ENCODE data around the gene ACBD5. TPM values are rescaled to one million over a fixed set of nuclear protein-coding genes. Genes with fewer than 3 reads are reported as not detected.

Gene ACBD5
- total RNA-seq, 1 donor from 2014 or later: 22.0 TPM

DNA sequence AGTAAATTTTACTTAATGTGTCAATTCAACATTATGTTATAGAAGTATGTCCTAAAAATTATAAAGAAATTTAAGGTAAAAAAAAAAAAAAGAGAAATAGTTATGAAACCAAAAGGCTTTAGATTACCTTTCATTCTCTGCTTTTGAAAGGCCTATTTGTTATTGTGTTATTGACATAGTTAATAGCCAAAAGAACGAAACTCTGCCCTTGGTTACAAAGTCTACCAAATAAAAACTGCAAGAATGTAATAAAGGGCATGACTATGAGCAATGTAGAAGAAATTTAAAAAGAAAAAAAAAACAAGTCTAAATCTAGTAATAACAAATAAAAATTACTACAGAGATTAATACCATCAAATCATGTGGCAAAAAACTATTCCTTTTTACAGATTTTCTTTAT lies 10.6 kb downstream of the ACBD5 start:
- peaks cover 14% of the 10 kb centered on the region for H3K36me3 Mint-ChIP-seq (ENCODE audit: low read depth)

GRCh38 chr10:27225642-27226257 lies 14.8 kb downstream of the ACBD5 start:
- intact Hi-C loops (cut with micrococcal nuclease): no loop called here
- Mint-ChIP-seq H3K9me3 (no peaks in the 10 kb centered on the region), H3K27me3 (ENCODE audit: insufficient read depth) (no peaks in the 10 kb centered on the region)

More for the DNA sequence above, 10.6 kb downstream of the ACBD5 start:
- no peak for DNase-seq (ENCODE audit: low spot score)
- peaks cover 11% of the 10 kb centered on the region for H3K4me1 Mint-ChIP-seq (ENCODE audit: low read depth)
- no peak overlapping the region for H3K27ac Mint-ChIP-seq
- H3K4me3 Mint-ChIP-seq: no peak overlapping the region
- intact Hi-C loops (cut with micrococcal nuclease): no loop called here
- H3K27me3 Mint-ChIP-seq (ENCODE audit: insufficient read depth): no peaks in the 10 kb centered on the region
- H3K9me3 Mint-ChIP-seq: no peaks in the 10 kb centered on the region

DNA sequence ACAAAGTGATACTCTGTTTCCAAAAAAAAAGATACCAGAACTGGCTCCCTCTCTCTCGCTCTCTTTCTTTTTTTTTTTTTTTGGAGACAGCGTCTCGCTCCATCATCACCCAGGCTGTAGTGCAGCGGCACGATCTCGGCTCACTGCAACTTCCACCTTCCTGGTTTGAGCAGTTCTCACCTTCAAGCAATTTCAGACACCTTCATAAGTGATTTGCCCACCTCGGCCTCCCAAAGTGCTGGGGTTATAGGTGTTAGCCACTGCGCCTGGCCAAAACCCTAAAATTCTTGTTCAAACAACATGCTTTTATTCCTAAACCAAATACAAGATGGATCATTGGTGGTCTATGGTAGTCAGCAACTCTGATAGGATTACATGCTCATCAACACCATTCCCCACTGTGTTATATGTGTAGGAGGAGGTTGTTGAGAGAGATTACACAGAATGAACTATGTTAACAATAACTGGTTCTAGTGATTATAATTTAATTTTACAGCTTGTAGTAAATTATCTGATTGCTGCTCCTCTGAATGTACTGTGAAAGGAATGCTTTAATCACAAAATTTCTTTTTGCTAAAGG lies 15.5 kb downstream of the ACBD5 start:
- intact Hi-C loops (cut with micrococcal nuclease): no loop called here

More at GRCh38 chr10:27225642-27226257, 14.8 kb downstream of the ACBD5 start:
- DNase-seq (ENCODE audit: low spot score): no peak
- Mint-ChIP-seq H3K4me3 (no peak overlapping the region), H3K36me3 (ENCODE audit: low read depth) (peaks cover 8% of the 10 kb centered on the region), H3K27ac (peak overlapping the region; percentile 19), H3K4me1 (ENCODE audit: low read depth) (peaks cover 11% of the 10 kb centered on the region)

DNA sequence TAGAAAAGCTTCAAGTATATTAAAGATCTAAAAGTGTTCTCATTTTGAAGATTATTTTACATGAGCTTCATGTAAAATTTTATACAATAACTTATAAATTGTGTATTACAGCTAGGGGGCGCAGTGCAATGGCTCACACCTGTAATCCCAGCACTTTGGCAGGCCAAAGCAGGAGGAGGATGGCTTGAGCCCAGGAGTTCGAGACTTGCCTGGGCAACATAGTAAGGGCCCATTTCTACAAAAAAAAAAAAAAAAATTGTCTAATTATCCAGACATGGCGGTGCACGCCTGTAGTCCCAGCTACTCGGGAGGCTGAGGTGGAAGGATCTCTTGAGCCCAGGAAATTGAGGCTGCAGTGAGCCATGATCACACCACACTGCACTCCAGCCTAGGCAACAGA lies 16.6 kb downstream of the ACBD5 start:
- no peak overlapping the region for H3K4me3 Mint-ChIP-seq
- DNase-seq (ENCODE audit: low spot score): no peak
- H3K27me3 Mint-ChIP-seq (ENCODE audit: insufficient read depth): no peaks in the 10 kb centered on the region
- H3K27ac Mint-ChIP-seq: peak overlapping the region; percentile 34
- intact Hi-C loops (cut with micrococcal nuclease): loop anchor here (1.0 kb wide), 4 partner anchors 16 to 136 kb away; partner anchors contain the start of gene ACBD5
- H3K4me1 Mint-ChIP-seq (ENCODE audit: low read depth): peaks cover 11% of the 10 kb centered on the region
- peaks cover 12% of the 10 kb centered on the region for H3K36me3 Mint-ChIP-seq (ENCODE audit: low read depth)
- H3K9me3 Mint-ChIP-seq: no peaks in the 10 kb centered on the region

More for the DNA sequence above, 15.5 kb downstream of the ACBD5 start:
- Mint-ChIP-seq H3K4me3 (no peak overlapping the region), H3K4me1 (ENCODE audit: low read depth) (peaks cover 11% of the 10 kb centered on the region), H3K27me3 (ENCODE audit: insufficient read depth) (no peaks in the 10 kb centered on the region), H3K9me3 (no peaks in the 10 kb centered on the region), H3K36me3 (ENCODE audit: low read depth) (peaks cover 7% of the 10 kb centered on the region), H3K27ac (no peak overlapping the region)
- DNase-seq (ENCODE audit: low spot score): no peak

- no peak overlapping the region for H3K27ac Mint-ChIP-seq
- DNase-seq (ENCODE audit: low spot score): no peak
- H3K9me3 Mint-ChIP-seq: no peaks in the 10 kb centered on the region
- no peaks in the 10 kb centered on the region for H3K27me3 Mint-ChIP-seq (ENCODE audit: insufficient read depth)
- intact Hi-C loops (cut with micrococcal nuclease): no loop called here
- H3K4me3 Mint-ChIP-seq: no peak overlapping the region
- H3K4me1 Mint-ChIP-seq (ENCODE audit: low read depth): no peaks in the 10 kb centered on the region
- H3K36me3 Mint-ChIP-seq (ENCODE audit: low read depth): peaks cover 19% of the 10 kb centered on the region
Measured at GRCh38 chr10:27207350-27207749, 33.2 kb downstream of the ACBD5 start.

DNA sequence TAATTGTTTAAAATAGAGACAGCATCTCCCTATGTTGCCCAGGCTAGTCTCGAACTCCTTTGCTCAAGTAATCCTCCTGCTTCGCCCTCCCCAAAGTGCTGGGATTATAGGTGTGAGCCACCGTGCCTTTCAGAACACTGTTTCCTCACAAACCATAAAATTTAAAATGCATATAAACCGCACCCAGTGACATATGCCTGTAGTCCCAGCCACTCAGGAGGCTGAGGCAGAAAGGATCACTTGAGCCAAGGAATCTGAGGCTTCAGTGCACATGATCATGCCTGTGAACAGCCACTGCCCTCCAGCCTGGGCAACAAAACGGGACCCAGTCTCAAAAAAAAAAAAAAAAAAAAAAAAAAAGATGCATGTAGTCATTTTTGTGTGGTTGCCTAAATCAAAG lies 36.8 kb downstream of the ACBD5 start:
- intact Hi-C loops (cut with micrococcal nuclease): no loop called here
- H3K4me3 Mint-ChIP-seq: no peak overlapping the region
- H3K27ac Mint-ChIP-seq: no peak overlapping the region
- no peaks in the 10 kb centered on the region for H3K27me3 Mint-ChIP-seq (ENCODE audit: insufficient read depth)
- DNase-seq (ENCODE audit: low spot score): no peak
- H3K4me1 Mint-ChIP-seq (ENCODE audit: low read depth): no peaks in the 10 kb centered on the region
- no peaks in the 10 kb centered on the region for H3K9me3 Mint-ChIP-seq
- peaks cover 17% of the 10 kb centered on the region for H3K36me3 Mint-ChIP-seq (ENCODE audit: low read depth)

- H3K4me1 Mint-ChIP-seq (ENCODE audit: low read depth): no peaks in the 10 kb centered on the region
- peaks cover 16% of the 10 kb centered on the region for H3K36me3 Mint-ChIP-seq (ENCODE audit: low read depth)
- H3K27me3 Mint-ChIP-seq (ENCODE audit: insufficient read depth): no peaks in the 10 kb centered on the region
- intact Hi-C loops (cut with micrococcal nuclease): no loop called here
- no peak for DNase-seq (ENCODE audit: low spot score)
- H3K9me3 Mint-ChIP-seq: no peaks in the 10 kb centered on the region
- H3K4me3 Mint-ChIP-seq: no peak overlapping the region
- H3K27ac Mint-ChIP-seq: no peak overlapping the region
Measured at GRCh38 chr10:27197980-27198620, 42.5 kb downstream of the ACBD5 start.

DNA sequence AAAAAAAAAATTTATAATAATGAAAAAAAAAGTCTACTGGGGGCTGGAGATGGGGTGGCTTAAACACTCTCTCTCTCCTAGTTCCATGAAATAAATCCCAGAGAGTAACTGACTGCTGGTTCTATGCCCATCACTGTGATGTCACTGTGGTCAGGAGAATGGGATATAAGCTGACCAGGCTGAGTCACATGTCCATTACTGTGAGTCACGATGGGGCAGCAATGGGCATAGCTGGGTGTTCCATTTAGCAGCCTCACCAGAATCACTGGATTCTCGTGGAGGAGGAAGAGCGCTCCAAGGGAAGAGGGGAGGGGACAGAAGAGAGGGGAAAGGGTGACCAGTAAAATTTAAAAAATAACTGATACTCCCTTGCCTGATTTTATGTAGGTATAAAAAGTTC lies 48.3 kb downstream of the ACBD5 start:
- H3K36me3 Mint-ChIP-seq (ENCODE audit: low read depth): peaks cover 5% of the 10 kb centered on the region
- H3K27me3 Mint-ChIP-seq (ENCODE audit: insufficient read depth): no peaks in the 10 kb centered on the region
- H3K27ac Mint-ChIP-seq: no peak overlapping the region
- DNase-seq (ENCODE audit: low spot score): no peak
- H3K9me3 Mint-ChIP-seq: no peaks in the 10 kb centered on the region
- intact Hi-C loops (cut with micrococcal nuclease): no loop called here
- no peak overlapping the region for H3K4me3 Mint-ChIP-seq
- H3K4me1 Mint-ChIP-seq (ENCODE audit: low read depth): no peaks in the 10 kb centered on the region

DNA sequence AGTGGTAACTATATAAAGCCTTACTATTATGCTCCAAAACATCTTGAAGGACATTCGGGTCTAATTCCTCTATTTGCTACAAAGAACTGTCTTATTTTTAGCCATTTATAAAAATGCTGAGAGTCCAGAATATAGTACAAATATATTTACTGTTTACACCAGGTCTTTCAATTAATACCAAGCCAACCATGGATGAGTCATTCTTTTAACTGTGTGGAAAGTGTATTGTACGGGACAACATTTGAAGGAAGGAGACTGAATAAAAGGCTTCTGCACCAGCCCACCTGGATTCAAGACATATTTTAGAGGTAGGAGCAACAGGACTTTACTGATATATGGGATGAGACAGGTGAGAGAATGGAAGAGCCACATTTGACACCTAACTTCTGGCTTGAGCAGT lies 50.1 kb downstream of the ACBD5 start:
- no peak overlapping the region for H3K27ac Mint-ChIP-seq
- intact Hi-C loops (cut with micrococcal nuclease): no loop called here
- H3K27me3 Mint-ChIP-seq (ENCODE audit: insufficient read depth): no peaks in the 10 kb centered on the region
- DNase-seq (ENCODE audit: low spot score): no peak
- H3K36me3 Mint-ChIP-seq (ENCODE audit: low read depth): peaks cover 16% of the 10 kb centered on the region
- H3K9me3 Mint-ChIP-seq: no peaks in the 10 kb centered on the region
- H3K4me3 Mint-ChIP-seq: no peak overlapping the region
- H3K4me1 Mint-ChIP-seq (ENCODE audit: low read depth): no peaks in the 10 kb centered on the region

- H3K4me3 Mint-ChIP-seq: no peak overlapping the region
- peaks cover 24% of the 10 kb centered on the region for H3K36me3 Mint-ChIP-seq (ENCODE audit: low read depth)
- no peak for DNase-seq (ENCODE audit: low spot score)
- intact Hi-C loops (cut with micrococcal nuclease): no loop called here
- H3K4me1 Mint-ChIP-seq (ENCODE audit: low read depth): no peaks in the 10 kb centered on the region
- H3K27me3 Mint-ChIP-seq (ENCODE audit: insufficient read depth): no peaks in the 10 kb centered on the region
- H3K9me3 Mint-ChIP-seq: no peaks in the 10 kb centered on the region
- H3K27ac Mint-ChIP-seq: no peak overlapping the region
Measured at GRCh38 chr10:27188897-27189296, 51.7 kb downstream of the ACBD5 start.

- no peaks in the 10 kb centered on the region for H3K4me1 Mint-ChIP-seq (ENCODE audit: low read depth)
- DNase-seq (ENCODE audit: low spot score): no peak
- intact Hi-C loops (cut with micrococcal nuclease): no loop called here
- H3K36me3 Mint-ChIP-seq (ENCODE audit: low read depth): peaks cover 25% of the 10 kb centered on the region
- H3K27me3 Mint-ChIP-seq (ENCODE audit: insufficient read depth): no peaks in the 10 kb centered on the region
- no peak overlapping the region for H3K27ac Mint-ChIP-seq
- H3K9me3 Mint-ChIP-seq: no peaks in the 10 kb centered on the region
- H3K4me3 Mint-ChIP-seq: no peak overlapping the region
Measured at GRCh38 chr10:27188259-27188658, 52.3 kb downstream of the ACBD5 start.

DNA sequence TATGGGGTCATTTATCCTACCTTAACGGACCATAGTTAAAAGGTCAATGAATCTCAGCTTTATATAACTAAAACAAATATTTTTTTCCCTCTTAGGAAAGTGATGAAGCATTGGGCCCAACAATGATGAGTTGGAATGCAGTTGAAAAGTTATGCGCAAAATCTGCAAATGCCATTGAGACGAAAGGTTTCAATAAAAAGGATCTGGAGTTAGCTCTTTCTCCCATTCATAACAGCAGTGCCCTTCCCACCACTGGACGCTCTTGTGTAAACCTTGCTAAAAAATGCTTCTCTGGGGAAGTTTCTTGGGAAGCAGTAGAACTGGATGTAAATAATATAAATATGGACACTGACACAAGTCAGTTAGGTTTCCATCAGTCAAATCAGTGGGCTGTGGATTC lies 70.7 kb downstream of the ACBD5 start:
- peak overlapping the region; percentile 29 for H3K27ac Mint-ChIP-seq

GRCh38 chr10:27158421-27158820 lies 82.2 kb downstream of the ACBD5 start:
- intact Hi-C loops (cut with micrococcal nuclease): loop anchor here (5.0 kb wide), 1 partner anchor 721 kb away; the partner anchor contains the start of gene APBB1IP
- DNase-seq (ENCODE audit: low spot score): no peak
- Mint-ChIP-seq H3K27ac (peak overlapping the region; percentile 47), H3K9me3 (no peaks in the 10 kb centered on the region), H3K36me3 (ENCODE audit: low read depth) (peaks cover 42% of the 10 kb centered on the region), H3K4me1 (ENCODE audit: low read depth) (peaks cover 22% of the 10 kb centered on the region), H3K4me3 (peak overlapping the region; percentile 99), H3K27me3 (ENCODE audit: insufficient read depth) (no peaks in the 10 kb centered on the region)

More for the DNA sequence above, 70.7 kb downstream of the ACBD5 start:
- intact Hi-C loops (cut with micrococcal nuclease): no loop called here
- H3K36me3 Mint-ChIP-seq (ENCODE audit: low read depth): peaks cover 33% of the 10 kb centered on the region
- no peak for DNase-seq (ENCODE audit: low spot score)
- H3K4me1 Mint-ChIP-seq (ENCODE audit: low read depth): peaks cover 11% of the 10 kb centered on the region
- no peak overlapping the region for H3K4me3 Mint-ChIP-seq
- no peaks in the 10 kb centered on the region for H3K9me3 Mint-ChIP-seq
- no peaks in the 10 kb centered on the region for H3K27me3 Mint-ChIP-seq (ENCODE audit: insufficient read depth)

Measured in activated T-helper 1 cell treated with anti-CD3 and anti-CD28 coated beads, Interleukin-12 subunit alpha, Interleukin-12 subunit beta, Interleukin-2, Interleukin-4 antibody, amounts not matched to agents 30 ng/mL and 10 ng/mL and 1 ng/mL, durations not matched to agents 14 hours and 24 hours and 36 hours (primary cell).